Breast epithelium (tissue), 4 donors: Measurements from ENCODE around the gene MRPL20. TPM values are rescaled to one million over a fixed set of nuclear protein-coding genes. Genes with fewer than 3 reads are reported as not detected.

Source experiments
- DNase-seq, 2 donors: peaks; one replicate each; pipeline ENCODE4 v3.0.0-alpha.2; 2019; ENCODE audit warnings: low spot score in 2 of 2
- H3K27ac ChIP-seq, 2 donors: fragments of 200-600 bp; sonication (generic) in 1 of 2; one replicate each; pipeline ENCODE4 v1.5.1; 2016 to 2019; ENCODE audit warnings: mild to moderate bottlenecking in 1 of 2
- H3K27me3 ChIP-seq, 2 donors: fragments of 200-600 bp; sonication (generic) in 1 of 2; one replicate each; pipeline versions ENCODE4 v1.5.1 to v1.6.0; 2017 to 2019; ENCODE audit warnings: control low read depth in 1 of 2, mild to moderate bottlenecking in 1 of 2
- H3K36me3 ChIP-seq: fragments of 200-600 bp; one replicate; pipeline ENCODE4 v1.5.1; 2019
- H3K4me1 ChIP-seq, 2 donors: fragments of 200-600 bp; sonication (generic); one replicate each; pipeline ENCODE4 v1.5.1; 2016 to 2019; ENCODE audit warnings: control low read depth in 1 of 2
- H3K4me3 ChIP-seq, 3 donors: fragments of 200-600 bp; sonication (generic); 1 replicate in 2 of 3; 2 replicates in 1 of 3; pipeline ENCODE4 v1.5.1; 2016 to 2019; ENCODE audit warnings: mild to moderate bottlenecking in 3 of 3, moderate library complexity in 2 of 3
- H3K9me3 ChIP-seq, 2 donors: fragments of 200-600 bp; sonication (generic) in 1 of 2; one replicate each; pipeline ENCODE4 v1.5.1; 2016 to 2019; ENCODE audit warnings: control low read depth in 1 of 2
- POLR2A ChIP-seq: fragments of 450-650 bp; IDR thresholded peaks from one replicate; pipeline ENCODE4 v1.6.1; 2016; ENCODE audit warnings: antibody characterized with exemption, mild to moderate bottlenecking, moderate library complexity
- POLR2AphosphoS5 ChIP-seq, 3 donors: sonication (generic); formaldehyde crosslinking; IDR thresholded peaks; one replicate each; pipeline ENCODE4 v1.6.1; 2017; ENCODE audit warnings: antibody characterized with exemption in 3 of 3
- intact Hi-C: fragments of 100-400 bp; cut with DNase I; formaldehyde crosslinking; loops from one replicate; pipeline ENCODE4 v1.15.1; 2023; ENCODE audit warnings: low total_unique reads
- total RNA-seq, 3 donors: library from RNA; depleted of rRNA; stranded (reverse); fragments of >200 nt; gene quantifications; one replicate each; pipeline ENCODE4 v1.1.0, GENCODE V29; 2016
- TF ChIP-seq, protein P1 (sequence below), 3 donors: fragments of 450-650 bp; IDR thresholded peaks; one replicate each; pipeline ENCODE4 v1.5.1; 2016 to 2017; ENCODE audit warnings: antibody characterized with exemption in 3 of 3, mild to moderate bottlenecking in 3 of 3, moderate library complexity in 3 of 3

MRPL20 gene
- total RNA-seq, 3 donors from 2014 or later: 127 to 149 (median 147) TPM

DNA sequence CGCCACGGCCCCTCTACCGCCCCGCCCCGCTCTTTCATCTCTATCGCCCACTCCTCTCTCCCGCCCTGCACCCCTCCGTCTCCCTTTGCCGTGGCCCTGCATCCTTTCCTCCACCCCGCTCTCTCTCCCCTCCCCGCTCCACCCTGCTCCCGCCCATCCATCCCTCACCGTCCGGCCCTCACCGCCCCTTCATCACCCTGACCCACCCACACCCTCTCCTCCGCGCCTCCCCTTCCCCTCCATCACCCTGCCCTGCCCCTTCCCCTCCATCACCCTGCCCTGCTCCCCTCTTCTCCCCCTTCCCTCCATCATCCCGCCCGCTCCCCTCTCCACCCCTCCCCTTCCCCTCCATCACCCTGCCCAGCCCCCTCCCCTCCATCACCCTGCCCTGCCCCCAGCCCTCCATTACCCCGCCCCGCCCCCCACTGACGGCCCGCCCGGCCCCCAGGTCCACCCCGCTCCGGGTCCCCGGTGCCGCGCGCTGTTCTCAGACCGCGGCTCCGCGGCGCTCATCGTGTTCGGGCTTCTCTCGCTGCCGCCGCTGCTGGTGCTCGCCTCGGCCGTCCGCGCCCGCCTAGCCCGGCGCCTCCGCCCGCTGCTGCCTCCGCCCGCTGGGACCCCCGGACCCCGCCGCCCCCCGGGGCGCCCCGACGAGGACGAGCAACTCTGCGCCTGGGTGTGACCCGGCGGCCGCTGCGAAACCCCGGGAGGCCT is 20.2 kb upstream of the MRPL20 start:
- Histone ChIP-seq H3K36me3 (no peaks in the 10 kb centered on the region), H3K27me3 (no peaks in the 10 kb centered on the region), H3K4me3 (peak overlapping the region; percentile 19 to 86 (median 58)), H3K27ac (peak overlapping the region; percentile 73 to 78), H3K4me1 (peaks cover 22 to 31% of the 10 kb centered on the region in 2 donors), H3K9me3 (no peaks in the 10 kb centered on the region)
- TF ChIP-seq POLR2AphosphoS5 (IDR thresholded peaks at IDR 0.05) (no peak), POLR2A (no peak)
- TF ChIP-seq, protein P1, sequence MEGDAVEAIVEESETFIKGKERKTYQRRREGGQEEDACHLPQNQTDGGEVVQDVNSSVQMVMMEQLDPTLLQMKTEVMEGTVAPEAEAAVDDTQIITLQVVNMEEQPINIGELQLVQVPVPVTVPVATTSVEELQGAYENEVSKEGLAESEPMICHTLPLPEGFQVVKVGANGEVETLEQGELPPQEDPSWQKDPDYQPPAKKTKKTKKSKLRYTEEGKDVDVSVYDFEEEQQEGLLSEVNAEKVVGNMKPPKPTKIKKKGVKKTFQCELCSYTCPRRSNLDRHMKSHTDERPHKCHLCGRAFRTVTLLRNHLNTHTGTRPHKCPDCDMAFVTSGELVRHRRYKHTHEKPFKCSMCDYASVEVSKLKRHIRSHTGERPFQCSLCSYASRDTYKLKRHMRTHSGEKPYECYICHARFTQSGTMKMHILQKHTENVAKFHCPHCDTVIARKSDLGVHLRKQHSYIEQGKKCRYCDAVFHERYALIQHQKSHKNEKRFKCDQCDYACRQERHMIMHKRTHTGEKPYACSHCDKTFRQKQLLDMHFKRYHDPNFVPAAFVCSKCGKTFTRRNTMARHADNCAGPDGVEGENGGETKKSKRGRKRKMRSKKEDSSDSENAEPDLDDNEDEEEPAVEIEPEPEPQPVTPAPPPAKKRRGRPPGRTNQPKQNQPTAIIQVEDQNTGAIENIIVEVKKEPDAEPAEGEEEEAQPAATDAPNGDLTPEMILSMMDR (IDR thresholded peaks at IDR 0.05): no peak
- peak in 1 of 2 donors; percentile 53 for DNase-seq
- intact Hi-C loops: no loop called here

- no peak for TF ChIP-seq POLR2A
- TF ChIP-seq, protein P1 (IDR thresholded peaks at IDR 0.05): no peak
- TF ChIP-seq POLR2AphosphoS5 (IDR thresholded peaks at IDR 0.05): no peak
- intact Hi-C loops: no loop called here
- H3K9me3 ChIP-seq: no peaks in the 10 kb centered on the region
- H3K27ac ChIP-seq: peak overlapping the region; percentile 46 to 59
- peak overlapping the region in 2 of 3 donors; percentile 2 to 35 for H3K4me3 ChIP-seq
- no peaks in the 10 kb centered on the region for H3K36me3 ChIP-seq
- H3K4me1 ChIP-seq: peaks cover 16 to 25% of the 10 kb centered on the region in 2 donors
- no peaks in the 10 kb centered on the region for H3K27me3 ChIP-seq
- DNase-seq: no peak
Measured at GRCh38 chr1:1426496-1427105, 19.5 kb upstream of the MRPL20 start.

DNA sequence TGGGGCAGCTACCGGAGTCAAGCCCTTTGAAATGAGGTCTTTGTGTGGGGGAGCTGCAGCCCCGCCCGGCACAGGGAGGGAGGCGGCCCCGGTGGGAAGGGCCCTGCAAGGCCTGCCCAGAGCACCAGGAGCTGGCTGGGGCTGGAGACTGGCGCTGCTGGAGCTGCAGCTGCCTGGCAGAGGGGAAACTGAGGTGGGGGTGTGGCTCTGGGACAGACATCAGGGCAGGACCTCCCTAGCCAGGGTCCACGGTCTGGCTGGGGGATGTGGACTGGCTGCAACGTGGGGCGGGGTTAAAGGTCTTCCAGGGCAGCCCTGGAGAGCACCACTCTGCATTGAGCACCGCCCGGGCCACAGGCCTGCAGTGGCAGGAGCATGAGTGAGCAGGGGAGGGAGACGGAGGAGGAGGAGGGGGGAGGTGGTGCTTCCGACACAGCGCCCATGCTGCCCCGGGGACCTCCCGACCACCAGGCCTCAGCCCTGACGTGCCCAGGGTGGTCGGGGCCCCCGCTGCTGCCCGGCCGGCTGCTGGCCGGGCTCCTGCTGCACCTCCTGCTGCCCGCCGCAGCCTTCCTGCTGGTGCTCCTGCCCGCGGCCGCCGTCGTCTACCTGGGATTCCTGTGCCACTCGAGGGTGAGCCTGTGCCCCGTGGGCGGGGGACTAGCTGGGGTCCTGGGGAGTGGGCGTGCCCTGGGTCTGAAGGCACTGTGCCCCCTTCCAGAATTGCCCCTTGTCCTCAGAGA is 18.8 kb upstream of the MRPL20 start:
- intact Hi-C loops: no loop called here
- H3K27me3 ChIP-seq: no peaks in the 10 kb centered on the region
- no peaks in the 10 kb centered on the region for H3K9me3 ChIP-seq
- H3K4me1 ChIP-seq: peaks cover 9 to 20% of the 10 kb centered on the region in 2 donors
- peak overlapping the region; percentile 46 to 59 for H3K27ac ChIP-seq
- no peak for TF ChIP-seq POLR2AphosphoS5 (IDR thresholded peaks at IDR 0.05)
- no peak for TF ChIP-seq POLR2A
- TF ChIP-seq, protein P1 (IDR thresholded peaks at IDR 0.05): no peak
- no peak for DNase-seq
- H3K36me3 ChIP-seq: no peaks in the 10 kb centered on the region
- H3K4me3 ChIP-seq: peak overlapping the region in 1 of 3 donors; percentile 2

- Histone ChIP-seq H3K9me3 (no peaks in the 10 kb centered on the region), H3K27me3 (no peaks in the 10 kb centered on the region), H3K4me1 (peaks cover 5 to 18% of the 10 kb centered on the region in 2 donors), H3K4me3 (no peak overlapping the region), H3K36me3 (no peaks in the 10 kb centered on the region), H3K27ac (peak overlapping the region in 1 of 2 donors; percentile 46)
- no peak for DNase-seq
- TF ChIP-seq POLR2AphosphoS5 (IDR thresholded peaks at IDR 0.05) (no peak), POLR2A (no peak)
- TF ChIP-seq, protein P1 (IDR thresholded peaks at IDR 0.05): no peak
- intact Hi-C loops: no loop called here
Measured at GRCh38 chr1:1425426-1425752, 18.3 kb upstream of the MRPL20 start.

DNA sequence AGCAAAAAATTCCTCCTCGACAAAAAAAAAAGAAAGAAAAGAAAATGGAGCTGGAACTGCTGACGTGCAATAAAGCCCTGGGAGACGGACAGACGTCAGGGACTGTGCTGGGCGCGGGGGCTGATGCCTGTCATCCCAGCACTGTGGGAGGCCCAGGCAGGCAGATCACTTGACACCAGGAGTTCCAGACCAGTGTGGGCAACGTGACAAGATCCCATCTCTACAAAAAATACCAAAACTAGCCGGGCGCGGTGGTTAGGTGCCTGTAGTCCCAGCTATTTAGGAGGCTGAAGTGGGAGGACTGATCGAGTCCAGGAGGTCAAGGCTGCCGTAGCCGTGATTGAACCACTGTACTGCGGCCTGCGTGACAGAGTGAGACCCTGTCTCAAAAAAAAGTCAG is 17.6 kb upstream of the MRPL20 start:
- no peak overlapping the region for H3K4me3 ChIP-seq
- H3K36me3 ChIP-seq: no peaks in the 10 kb centered on the region
- no peak for DNase-seq
- TF ChIP-seq, protein P1 (IDR thresholded peaks at IDR 0.05): no peak
- TF ChIP-seq POLR2AphosphoS5 (IDR thresholded peaks at IDR 0.05) (no peak), POLR2A (no peak)
- H3K27me3 ChIP-seq: no peaks in the 10 kb centered on the region
- no peaks in the 10 kb centered on the region for H3K9me3 ChIP-seq
- no peak overlapping the region for H3K27ac ChIP-seq
- H3K4me1 ChIP-seq: peaks cover 0 to 11% of the 10 kb centered on the region in 2 donors
- intact Hi-C loops: no loop called here
